Keratinocyte (primary cell): ENCODE measurements around the gene SAMD15. TPM values are rescaled to one million over a fixed set of nuclear protein-coding genes. Genes with fewer than 3 reads are reported as not detected.

Source experiments
- DNase-seq: peaks from one replicate; pipeline ENCODE4 v3.0.0-alpha.2; 2011; ENCODE audit warnings: low read depth, missing footprints, low spot score
- FAIRE-seq: peaks from 2 replicates; lab custom pipeline; 2011; peaks lifted over from hg19 to GRCh38; lab: Jason Lieb, UNC
- H2AFZ ChIP-seq: 2 replicates; pipeline ENCODE4 v1.6.0; 2012; ENCODE audit warnings: low read length, control low read depth, inconsistent platforms; ENCODE audit not compliant: control insufficient read depth
- H3K27ac ChIP-seq: 2 replicates; pipeline ENCODE4 v1.5.1; 2011; ENCODE audit warnings: low read length; ENCODE audit not compliant: control insufficient read depth, insufficient read depth
- H3K27me3 ChIP-seq: 3 replicates; pipeline ENCODE4 v1.6.0; 2011; ENCODE audit warnings: low read length; ENCODE audit not compliant: control insufficient read depth, insufficient read depth; ENCODE audit errors: extremely low read depth
- H3K36me3 ChIP-seq, 2 experiments: 2 replicates in 1 of 2; 3 replicates in 1 of 2; pipeline ENCODE4 v1.5.1; 2011; ENCODE audit warnings: low read length in 2 of 2, mild to moderate bottlenecking in 1 of 2; ENCODE audit not compliant: control insufficient read depth in 2 of 2, insufficient read depth in 2 of 2; ENCODE audit errors: extremely low read depth in 1 of 2
- H3K4me1 ChIP-seq: 3 replicates; pipeline ENCODE4 v1.5.1; 2011; ENCODE audit warnings: low read length; ENCODE audit not compliant: control insufficient read depth, insufficient read depth; ENCODE audit errors: extremely low read depth
- H3K4me2 ChIP-seq: 3 replicates; pipeline ENCODE4 v1.6.0; 2011; ENCODE audit warnings: low read depth, low read length; ENCODE audit not compliant: control insufficient read depth, insufficient read depth; ENCODE audit errors: extremely low read depth
- H3K4me3 ChIP-seq, 3 experiments: fragments of 200-600 bp in 1 of 3; sonication (generic) in 1 of 3; 2 replicates in 2 of 3; 3 replicates in 1 of 3; pipeline ENCODE4 v1.5.1; 2011 to 2016; ENCODE audit warnings: low read length in 3 of 3, mild to moderate bottlenecking in 3 of 3, control low read depth in 2 of 3, inconsistent platforms in 1 of 3, low read depth in 1 of 3, mixed read lengths in 1 of 3, mixed run types in 1 of 3, moderate library complexity in 1 of 3; ENCODE audit not compliant: control insufficient read depth in 2 of 3, insufficient read depth in 2 of 3; ENCODE audit errors: extremely low read depth in 1 of 3
- H3K79me2 ChIP-seq: 2 replicates; pipeline ENCODE4 v1.6.0; 2012; ENCODE audit warnings: low read length; ENCODE audit not compliant: control insufficient read depth, insufficient read depth
- H3K9ac ChIP-seq: 3 replicates; pipeline ENCODE4 v1.6.0; 2011; ENCODE audit warnings: low read length; ENCODE audit not compliant: control insufficient read depth, insufficient read depth; ENCODE audit errors: extremely low read depth
- H3K9me1 ChIP-seq: 3 replicates; pipeline ENCODE4 v1.6.0; 2011; ENCODE audit warnings: low read length; ENCODE audit not compliant: control insufficient read depth, insufficient read depth; ENCODE audit errors: extremely low read depth
- H3K9me3 ChIP-seq: 2 replicates; pipeline ENCODE4 v1.5.1; 2012; ENCODE audit warnings: low read depth, low read length; ENCODE audit not compliant: control insufficient read depth
- H4K20me1 ChIP-seq: 3 replicates; pipeline ENCODE4 v1.6.0; 2011; ENCODE audit warnings: low read length; ENCODE audit not compliant: control insufficient read depth, insufficient read depth; ENCODE audit errors: extremely low read depth
- CTCF ChIP-seq, 3 experiments: IDR thresholded peaks in 1 of 3; conservative IDR thresholded peaks in 1 of 3; optimal IDR thresholded peaks in 1 of 3; 2 replicates in 2 of 3; 3 replicates in 1 of 3; pipeline versions ENCODE3 to v1.5.1; 2011; ENCODE audit warnings: low read length in 3 of 3, mild to moderate bottlenecking in 3 of 3, moderate library complexity in 2 of 3, control low read depth in 1 of 3, inconsistent platforms in 1 of 3; ENCODE audit not compliant: insufficient read depth in 2 of 3; ENCODE audit errors: extremely low read depth in 1 of 3
- EZH2 ChIP-seq: IDR thresholded peaks from one replicate; pipeline ENCODE4 v1.6.1; 2012; ENCODE audit warnings: inconsistent platforms, mild to moderate bottlenecking, low read length, moderate library complexity
- dilution Hi-C: fragments of 300-500 bp; cut with MboI; formaldehyde crosslinking; loops from one replicate; pipeline ENCODE4 v1.7.0; 2020; ENCODE audit warnings: low sequenced_read_pairs; ENCODE audit not compliant: extremely low pct_ligation_motif_present
- polyA plus RNA-seq, 5 experiments: library from polyadenylated mRNA; depleted of rRNA in 3 of 5; stranded (reverse) in 3 of 5; stranded (forward) in 1 of 5; unstranded in 1 of 5; fragments of >200 nt; gene quantifications; 1 replicate in 1 of 5; 2 replicates in 3 of 5; 3 replicates in 1 of 5; pipeline versions ENCODE4 v1.2.1 to v1.2.3, GENCODE V29; 2011 to 2012; ENCODE audit warnings: missing spikeins in 2 of 5, low read depth in 1 of 5, low replicate concordance in 1 of 5

Gene SAMD15
- polyA plus RNA-seq, 1 donor (not counting 4 experiments of a cell fraction or from before 2014, with no cell fraction given): 0.77 TPM

- Histone ChIP-seq H3K9me1 (no peaks in the 10 kb centered on the region), H3K27me3 (no peaks in the 10 kb centered on the region), H3K79me2 (no peaks in the 10 kb centered on the region), H3K4me2 (no peak overlapping the region), H3K4me1 (no peaks in the 10 kb centered on the region), H2AFZ (no peak overlapping the region), H3K9ac (no peak overlapping the region), H3K36me3 (peaks cover 2 to 9% of the 10 kb centered on the region in 2 experiments), H3K9me3 (no peaks in the 10 kb centered on the region), H4K20me1 (no peaks in the 10 kb centered on the region), H3K27ac (no peak overlapping the region), H3K4me3 (no peak overlapping the region)
- FAIRE-seq (no peak), DNase-seq (no peak)
- dilution Hi-C loops: no loop called here
- TF ChIP-seq CTCF (optimal IDR thresholded peaks at IDR 0.05 in 1 of 3, IDR thresholded peaks at IDR 0.05 in 1 of 3, conservative IDR thresholded peaks at IDR 0.05 in 1 of 3; ENCODE audit: extremely low read depth in 1 of 3, insufficient read depth in 2 of 3, low read length in 3 of 3): no peak
- no peak for TF ChIP-seq EZH2
Observed at GRCh38 chr14:77346495-77346894, 30.7 kb upstream of the SAMD15 start.

- dilution Hi-C loops: no loop called here
- FAIRE-seq: no peak
- Histone ChIP-seq H3K9me3 (no peaks in the 10 kb centered on the region), H3K27me3 (no peaks in the 10 kb centered on the region), H3K9ac (no peak overlapping the region), H3K79me2 (no peaks in the 10 kb centered on the region), H3K4me3 (no peak overlapping the region), H4K20me1 (no peaks in the 10 kb centered on the region), H3K36me3 (peaks cover 2 to 3% of the 10 kb centered on the region in 2 experiments), H3K9me1 (no peaks in the 10 kb centered on the region), H3K4me2 (no peak overlapping the region), H3K27ac (no peak overlapping the region), H2AFZ (no peak overlapping the region), H3K4me1 (no peaks in the 10 kb centered on the region)
- TF ChIP-seq EZH2: no peak
- TF ChIP-seq CTCF (optimal IDR thresholded peaks at IDR 0.05 in 1 of 3, IDR thresholded peaks at IDR 0.05 in 1 of 3, conservative IDR thresholded peaks at IDR 0.05 in 1 of 3; ENCODE audit: extremely low read depth in 1 of 3, insufficient read depth in 2 of 3, low read length in 3 of 3): no peak
- DNase-seq: no peak
Observed at GRCh38 chr14:77347751-77348150, 29.4 kb upstream of the SAMD15 start.
